ENCODE data around the gene PTDSS2. TPM values are rescaled to one million over a fixed set of nuclear protein-coding genes. Genes with fewer than 3 reads are reported as not detected.

PTDSS2 gene
- total and polyA plus RNA-seq, 2 of the 4 experiments (the other 2 are of a cell fraction), result 23.5 to 26.6 TPM

- Histone ChIP-seq H3K4me2 (ENCODE audit: low read depth, low read length) (no peak overlapping the region), H3K56ac (ENCODE audit: extremely low read depth, insufficient read depth, low read length) (no peak overlapping the region), H4K20me1 (ENCODE audit: insufficient read depth, low read length) (no peaks in the 10 kb centered on the region), H3K4me1 (ENCODE audit: control insufficient read depth, insufficient read depth, low read length) (peaks cover 14% of the 10 kb centered on the region), H3K9ac (ENCODE audit: low read depth, low read length) (no peak overlapping the region), H3K4me3 (ENCODE audit: insufficient read depth, low read depth, low read length) (no peak overlapping the region), H4K8ac (ENCODE audit: low read depth in 2 of 2, low read length in 2 of 2) (no peak overlapping the region), H3K9me3 (ENCODE audit: control insufficient read depth, insufficient read depth, low read length) (no peaks in the 10 kb centered on the region), H3K14ac (replicated peaks; ENCODE audit: low read depth, low read length) (no peak overlapping the region; the same call in 1 of the 2 replicates), H3K9me1 (ENCODE audit: insufficient read depth, low read length) (0 out of 2 replicates have a peak, but pooled peaks cover 5% of the 10 kb centered on the region), H3K36me3 (ENCODE audit: control insufficient read depth, insufficient read depth, low read length) (no peaks in the 10 kb centered on the region), H3K79me1 (ENCODE audit: low read depth in 1 of 2, low read length in 2 of 2) (no peaks in the 10 kb centered on the region), H4K91ac (ENCODE audit: insufficient read depth, low read depth, low read length) (no peak overlapping the region), H2AFZ (replicated peaks; ENCODE audit: low read length, poor library complexity) (no peak overlapping the region), H3K4ac (ENCODE audit: low read depth, low read length) (no peak overlapping the region), H4K5ac (ENCODE audit: low read depth, low read length) (no peak overlapping the region), H3K23ac (ENCODE audit: low read depth, low read length) (no peak overlapping the region), H2BK20ac (ENCODE audit: low read depth, low read length) (no peak overlapping the region), H2BK120ac (ENCODE audit: low read depth, low read length) (no peak overlapping the region), H2AK9ac (replicated peaks; ENCODE audit: low read depth, low read length, poor library complexity) (no peak overlapping the region), H3K27ac (ENCODE audit: insufficient read depth, low read length) (no peak overlapping the region), H2AK5ac (ENCODE audit: low read depth, low read length) (no peak overlapping the region), H2BK15ac (ENCODE audit: low read depth, low read length) (no peak overlapping the region), H3K18ac (ENCODE audit: low read depth, low read length) (no peak overlapping the region), H2BK5ac (ENCODE audit: low read depth, low read length, poor library complexity, severe bottlenecking) (no peak overlapping the region), H3K27me3 (ENCODE audit: control insufficient read depth, insufficient read depth, low read length) (peaks cover 22% of the 10 kb centered on the region)
- no peak for DNase-seq
- POLR2A ChIA-PET (ENCODE audit: unreplicated experiment), result no interaction called here
- CTCF ChIA-PET, result no interaction called here
- dilution Hi-C loops (cut with HindIII; ENCODE audit: low sequenced_read_pairs, unreplicated experiment) (no loop called here), intact Hi-C loops (cut with micrococcal nuclease) (no loop called here), in situ Hi-C loops (cut with MboI; ENCODE audit: low sequenced_read_pairs) (no loop called here)
- no peak for TF ChIP-seq NFE2L2 (IDR thresholded peaks at IDR 0.05; ENCODE audit: low read depth, low read length)
- TF ChIP-seq RFX5 (IDR thresholded peaks at IDR 0.05; ENCODE audit: low read depth, low read length), result no peak
- no peak for TF ChIP-seq USF2 (IDR thresholded peaks at IDR 0.05; ENCODE audit: low read depth, low read length)
- TF ChIP-seq, protein P1, sequence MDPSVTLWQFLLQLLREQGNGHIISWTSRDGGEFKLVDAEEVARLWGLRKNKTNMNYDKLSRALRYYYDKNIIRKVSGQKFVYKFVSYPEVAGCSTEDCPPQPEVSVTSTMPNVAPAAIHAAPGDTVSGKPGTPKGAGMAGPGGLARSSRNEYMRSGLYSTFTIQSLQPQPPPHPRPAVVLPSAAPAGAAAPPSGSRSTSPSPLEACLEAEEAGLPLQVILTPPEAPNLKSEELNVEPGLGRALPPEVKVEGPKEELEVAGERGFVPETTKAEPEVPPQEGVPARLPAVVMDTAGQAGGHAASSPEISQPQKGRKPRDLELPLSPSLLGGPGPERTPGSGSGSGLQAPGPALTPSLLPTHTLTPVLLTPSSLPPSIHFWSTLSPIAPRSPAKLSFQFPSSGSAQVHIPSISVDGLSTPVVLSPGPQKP (IDR thresholded peaks at IDR 0.05; ENCODE audit: borderline replicate concordance, low read depth, low read length), result no peak
- no peak for TF ChIP-seq FOS (IDR thresholded peaks at IDR 0.05; ENCODE audit: low read depth, low read length)
- TF ChIP-seq MAZ (IDR thresholded peaks at IDR 0.05; ENCODE audit: borderline replicate concordance, low read depth, low read length), result no peak
- TF ChIP-seq MAFK (IDR thresholded peaks at IDR 0.05; ENCODE audit: low read depth, low read length), result no peak
- no peak for TF ChIP-seq RCOR1 (IDR thresholded peaks at IDR 0.05; ENCODE audit: insufficient replicate concordance, low read length)
- no peak for TF ChIP-seq RAD21 (IDR thresholded peaks at IDR 0.05; ENCODE audit: low read length)
- no peak for TF ChIP-seq CHD1 (IDR thresholded peaks at IDR 0.05; ENCODE audit: low read depth, low read length)
- TF ChIP-seq POLR2A (IDR thresholded peaks at IDR 0.05; ENCODE audit: low read depth, low read length), result no peak
- no peak for TF ChIP-seq SMC3 (IDR thresholded peaks at IDR 0.05; ENCODE audit: low read depth, low read length)
- TF ChIP-seq BHLHE40 (IDR thresholded peaks at IDR 0.05; ENCODE audit: low read depth, low read length), result no peak
- TF ChIP-seq CEBPB (IDR thresholded peaks at IDR 0.05; ENCODE audit: low read depth, low read length), result no peak
- TF ChIP-seq, protein P2, sequence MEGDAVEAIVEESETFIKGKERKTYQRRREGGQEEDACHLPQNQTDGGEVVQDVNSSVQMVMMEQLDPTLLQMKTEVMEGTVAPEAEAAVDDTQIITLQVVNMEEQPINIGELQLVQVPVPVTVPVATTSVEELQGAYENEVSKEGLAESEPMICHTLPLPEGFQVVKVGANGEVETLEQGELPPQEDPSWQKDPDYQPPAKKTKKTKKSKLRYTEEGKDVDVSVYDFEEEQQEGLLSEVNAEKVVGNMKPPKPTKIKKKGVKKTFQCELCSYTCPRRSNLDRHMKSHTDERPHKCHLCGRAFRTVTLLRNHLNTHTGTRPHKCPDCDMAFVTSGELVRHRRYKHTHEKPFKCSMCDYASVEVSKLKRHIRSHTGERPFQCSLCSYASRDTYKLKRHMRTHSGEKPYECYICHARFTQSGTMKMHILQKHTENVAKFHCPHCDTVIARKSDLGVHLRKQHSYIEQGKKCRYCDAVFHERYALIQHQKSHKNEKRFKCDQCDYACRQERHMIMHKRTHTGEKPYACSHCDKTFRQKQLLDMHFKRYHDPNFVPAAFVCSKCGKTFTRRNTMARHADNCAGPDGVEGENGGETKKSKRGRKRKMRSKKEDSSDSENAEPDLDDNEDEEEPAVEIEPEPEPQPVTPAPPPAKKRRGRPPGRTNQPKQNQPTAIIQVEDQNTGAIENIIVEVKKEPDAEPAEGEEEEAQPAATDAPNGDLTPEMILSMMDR (conservative IDR thresholded peaks at IDR 0.05; ENCODE audit: low read depth, low read length), result no peak
- WGBS, 2 experiments (ENCODE audit: extremely low coverage in 2 of 2, insufficient read length in 1 of 2), result 36% methylated on average over 6 of the region's 14 CpGs; no CpG with 5 or more reads in 1 of the 2 experiments
- ATAC-seq (ENCODE audit: low read depth), result no peak
- BruUV-seq (replicated peaks), result no TSS peak
Observed at GRCh38 chr11:413120-414081, 36.7 kb upstream of the PTDSS2 start.
